HEK293T (cell line): ENCODE results near the gene FHOD3.

ENCODE experiments used
- BHLHE40 ChIP-seq: fragments of 450-650 bp; IDR thresholded peaks from 2 replicates; pipeline ENCODE4 v1.6.1; 2016; ENCODE audit warnings: mild to moderate bottlenecking, moderate library complexity, borderline replicate concordance
- CTBP1 ChIP-seq: fragments of 450-650 bp; IDR thresholded peaks from 2 replicates; pipeline ENCODE4 v1.6.1; 2016; ENCODE audit warnings: borderline replicate concordance
- SP1 ChIP-seq: fragments of 450-650 bp; IDR thresholded peaks from 2 replicates; pipeline ENCODE4 v1.6.1; 2017
- TARDBP ChIP-seq: fragments of 450-650 bp; IDR thresholded peaks from 2 replicates; pipeline ENCODE4 v1.6.1; 2016

GRCh38 chr18:36326771-36327170 lies 29.3 kb downstream of the FHOD3 start:
- no peak for TF ChIP-seq CTBP1
- TF ChIP-seq SP1, result no peak
- no peak for TF ChIP-seq BHLHE40
- TF ChIP-seq TARDBP, result no peak
